SK-N-SH (cell line): Measurements from ENCODE around the gene ABHD10. TPM values are rescaled to one million over a fixed set of nuclear protein-coding genes. Genes with fewer than 3 reads are reported as not detected.
A peak's percentile ranks its signal among the peaks of the same experiment; 100 is the strongest.

Source experiments
- CTCF ChIA-PET: fragments of 300-600, 350-600 bp; formaldehyde crosslinking; extraction: SDS; loops from one replicate; lab custom pipeline; 2021; lab: Yijun Ruan, JAX
- POLR2A ChIA-PET: fragments of 350-600 bp; sonication (Branson Sonifier 250); formaldehyde crosslinking; extraction: SDS; loops from one replicate; lab custom pipeline; 2020; ENCODE audit warnings: antibody characterized with exemption, inconsistent platforms; lab: Yijun Ruan, JAX
- DNase-seq: peaks from one replicate; pipeline ENCODE4 v3.0.0; 2012
- H2AFZ ChIP-seq: fragments of 200-600 bp; sonication (generic); 2 replicates; pipeline ENCODE4 v1.8.1; 2016; ENCODE audit warnings: antibody characterized with exemption, mild to moderate bottlenecking, low read depth
- H3F3A ChIP-seq: fragments of 200-600 bp; sonication (generic); replicated peaks from 2 replicates; pipeline ENCODE3; 2016; ENCODE audit warnings: antibody characterized with exemption, mild to moderate bottlenecking; ENCODE audit not compliant: insufficient read depth
- H3K27ac ChIP-seq, 2 experiments: fragments of 200-500 bp in 1 of 2; fragments of 200-600 bp in 1 of 2; sonication (Bioruptor generic) in 1 of 2; sonication (generic), shearing (Covaris generic) in 1 of 2; 2 replicates each; pipeline versions ENCODE4 v1.5.1 to v1.6.1; 2014 to 2016; ENCODE audit warnings: low read depth in 2 of 2, inconsistent platforms in 1 of 2, low read length in 1 of 2, mild to moderate bottlenecking in 1 of 2, mixed read lengths in 1 of 2
- H3K27me3 ChIP-seq: fragments of 200-600 bp; sonication (generic), shearing (Covaris generic); 2 replicates; pipeline ENCODE4 v1.6.1; 2016; ENCODE audit warnings: mixed run types; ENCODE audit not compliant: insufficient read depth
- H3K36me3 ChIP-seq, 2 experiments: fragments of 200-500 bp in 1 of 2; fragments of 200-600 bp in 1 of 2; sonication (Bioruptor generic) in 1 of 2; sonication (generic) in 1 of 2; replicated peaks in 1 of 2; 2 replicates each; pipeline versions ENCODE3 to v1.5.1; 2014 to 2016; ENCODE audit warnings: low read length in 1 of 2, mild to moderate bottlenecking in 1 of 2; ENCODE audit not compliant: insufficient read depth in 2 of 2, control insufficient read depth in 1 of 2
- H3K4me1 ChIP-seq, 2 experiments: fragments of 200-500 bp in 1 of 2; fragments of 200-600 bp in 1 of 2; sonication (Bioruptor generic) in 1 of 2; sonication (generic), shearing (Covaris generic) in 1 of 2; 2 replicates each; pipeline versions ENCODE4 v1.5.1 to v1.6.1; 2014 to 2016; ENCODE audit warnings: low read depth in 1 of 2, low read length in 1 of 2, mixed run types in 1 of 2; ENCODE audit not compliant: insufficient read depth in 2 of 2, control insufficient read depth in 1 of 2
- H3K4me2 ChIP-seq: fragments of 200-600 bp; sonication (generic), shearing (Covaris generic); 2 replicates; pipeline ENCODE4 v1.6.1; 2017; ENCODE audit warnings: mixed run types
- H3K4me3 ChIP-seq, 2 experiments: fragments of 200-500 bp in 1 of 2; fragments of 200-600 bp in 1 of 2; sonication (Bioruptor generic) in 1 of 2; sonication (generic), shearing (Covaris generic) in 1 of 2; 2 replicates each; pipeline versions ENCODE4 v1.5.1 to v1.8.1; 2014 to 2016; ENCODE audit warnings: low read depth in 2 of 2, inconsistent platforms in 1 of 2, low read length in 1 of 2, mild to moderate bottlenecking in 1 of 2, mixed read lengths in 1 of 2, moderate library complexity in 1 of 2
- H3K79me2 ChIP-seq: fragments of 200-600 bp; sonication (generic); 2 replicates; pipeline ENCODE4 v1.8.1; 2017; ENCODE audit warnings: mild to moderate bottlenecking; ENCODE audit not compliant: insufficient read depth
- H3K9ac ChIP-seq: fragments of 200-600 bp; sonication (generic); 2 replicates; pipeline ENCODE4 v1.6.1; 2017; ENCODE audit warnings: mixed run types
- H3K9me2 ChIP-seq: fragments of 200-600 bp; sonication (generic); 2 replicates; pipeline ENCODE4 v1.6.1; 2017; ENCODE audit warnings: mixed run types
- H3K9me3 ChIP-seq: fragments of 200-600 bp; sonication (generic); 2 replicates; pipeline ENCODE4 v1.6.1; 2017; ENCODE audit warnings: mixed run types, mild to moderate bottlenecking, moderate library complexity
- H4K20me1 ChIP-seq: fragments of 200-600 bp; sonication (generic); 2 replicates; pipeline ENCODE4 v1.6.1; 2017; ENCODE audit warnings: mild to moderate bottlenecking, mixed run types; ENCODE audit not compliant: insufficient read depth
- CHD2 ChIP-seq: fragments of 150-350 bp; IDR thresholded peaks from 2 replicates; pipeline ENCODE4 v1.6.1; 2018; ENCODE audit warnings: low read length; ENCODE audit not compliant: partially characterized antibody
- ELF1 ChIP-seq: IDR thresholded peaks from 2 replicates; pipeline ENCODE4 v1.4.0; 2012
- EP300 ChIP-seq, 2 experiments: IDR thresholded peaks; 2 replicates each; pipeline versions ENCODE4 v1.4.0 to v1.6.1; 2012; ENCODE audit warnings: borderline replicate concordance in 1 of 2, low read depth in 1 of 2, low read length in 1 of 2
- EZH2phosphoT487 ChIP-seq: fragments of 200-600 bp; sonication (generic); IDR thresholded peaks from 2 replicates; pipeline ENCODE4 v1.6.1; 2017; ENCODE audit warnings: low read depth, mixed run types, mild to moderate bottlenecking, antibody characterized with exemption, moderate library complexity, borderline replicate concordance
- FOXJ3 ChIP-seq: sonication (generic); formaldehyde crosslinking; IDR thresholded peaks from 2 replicates; pipeline ENCODE4 v1.5.1; 2020; ENCODE audit warnings: mild to moderate bottlenecking, missing genetic modification reagents
- FOXM1 ChIP-seq: IDR thresholded peaks from 2 replicates; pipeline ENCODE4 v1.4.0; 2012; ENCODE audit warnings: low read depth, mild to moderate bottlenecking
- GATA2 ChIP-seq: sonication (generic); formaldehyde crosslinking; IDR thresholded peaks from 2 replicates; pipeline ENCODE4 v1.5.0; 2020; ENCODE audit warnings: mild to moderate bottlenecking, missing genetic modification reagents
- JUND ChIP-seq: IDR thresholded peaks from 2 replicates; pipeline ENCODE4 v1.4.0; 2012
- NFIC ChIP-seq: IDR thresholded peaks from 2 replicates; pipeline ENCODE4 v1.4.0; 2012; ENCODE audit warnings: borderline replicate concordance
- RAD21 ChIP-seq: IDR thresholded peaks from 2 replicates; pipeline ENCODE4 v1.6.1; 2012; ENCODE audit warnings: mild to moderate bottlenecking, low read length
- RCOR1 ChIP-seq: fragments of 150-350 bp; IDR thresholded peaks from 2 replicates; pipeline ENCODE4 v1.6.1; 2017; ENCODE audit warnings: antibody characterized with exemption, low read length
- RFX5 ChIP-seq: IDR thresholded peaks from 2 replicates; pipeline ENCODE4 v1.6.1; 2012; ENCODE audit warnings: mild to moderate bottlenecking, improper control_type of control experiment, low read length
- SMC3 ChIP-seq: IDR thresholded peaks from 2 replicates; pipeline ENCODE4 v1.6.1; 2012; ENCODE audit warnings: low read depth, low read length, improper control_type of control experiment
- TAF1 ChIP-seq: IDR thresholded peaks from 2 replicates; pipeline ENCODE4 v1.6.1; 2012; ENCODE audit warnings: low read depth, mild to moderate bottlenecking, low read length, moderate library complexity, borderline replicate concordance
- USF2 ChIP-seq: fragments of 150-350 bp; IDR thresholded peaks from 2 replicates; pipeline ENCODE4 v1.6.1; 2017; ENCODE audit warnings: antibody characterized with exemption, low read length, low read depth, borderline replicate concordance
- YY1 ChIP-seq: IDR thresholded peaks from 2 replicates; pipeline ENCODE4 v1.4.0; 2012; ENCODE audit warnings: low read depth, mild to moderate bottlenecking
- ZBTB33 ChIP-seq: IDR thresholded peaks from 2 replicates; pipeline ENCODE4 v1.4.0; 2012; ENCODE audit warnings: low read depth, borderline replicate concordance
- WGBS: methylation state at CpG from one replicate; pipeline ENCODE4 v1.1.6; 2017; ENCODE audit warnings: low lambda C conversion rate; 5-methylcytosine and 5-hydroxymethylcytosine counted together
- polyA plus RNA-seq, 3 experiments: library from polyadenylated mRNA; depleted of rRNA; stranded (reverse); fragments of >200 nt; gene quantifications; 2 replicates each; pipeline ENCODE4 v1.2.3, GENCODE V29; 2012
- TF ChIP-seq, protein P1 (sequence below): fragments of 150-350 bp; IDR thresholded peaks from 2 replicates; pipeline ENCODE4 v1.6.1; 2016; ENCODE audit warnings: mild to moderate bottlenecking, low read depth, low read length
- TF ChIP-seq, protein P2 (sequence below): IDR thresholded peaks from 2 replicates; pipeline ENCODE4 v1.4.0; 2012; ENCODE audit warnings: low read depth

ABHD10 gene
- polyA plus RNA-seq, 1 of the 3 experiments (the other 2 are of a cell fraction) = 14.8 TPM

GRCh38 chr3:111943533-111943932 is 35.3 kb upstream of the ABHD10 start:
- CTCF ChIA-PET = no interaction called here
- DNase-seq = no peak
- Histone ChIP-seq H3K4me2 (no peak overlapping the region), H3K27me3 (no peaks in the 10 kb centered on the region), H3F3A (peaks cover 11% of the 10 kb centered on the region), H4K20me1 (no peaks in the 10 kb centered on the region), H3K27ac (peak overlapping the region in 1 of 2 experiments; percentile 1; a peak in 1 of 4 replicates), H3K36me3 (peaks cover 35 to 73% of the 10 kb centered on the region in 2 experiments), H3K9ac (no peak overlapping the region), H3K9me2 (no peaks in the 10 kb centered on the region), H3K9me3 (no peaks in the 10 kb centered on the region), H3K4me1 (0 out of 4 replicates have a peak, but pooled peaks cover 0 to 12% of the 10 kb centered on the region in 2 experiments), H3K79me2 (peaks cover 18% of the 10 kb centered on the region), H3K4me3 (no peak overlapping the region), H2AFZ (no peak overlapping the region)
- POLR2A ChIA-PET = no interaction called here
- 79% methylated on average over 2 of the region's 2 CpGs for WGBS
- no peak for TF ChIP-seq YY1
- TF ChIP-seq, all 33 proteins: peak for 0

DNA sequence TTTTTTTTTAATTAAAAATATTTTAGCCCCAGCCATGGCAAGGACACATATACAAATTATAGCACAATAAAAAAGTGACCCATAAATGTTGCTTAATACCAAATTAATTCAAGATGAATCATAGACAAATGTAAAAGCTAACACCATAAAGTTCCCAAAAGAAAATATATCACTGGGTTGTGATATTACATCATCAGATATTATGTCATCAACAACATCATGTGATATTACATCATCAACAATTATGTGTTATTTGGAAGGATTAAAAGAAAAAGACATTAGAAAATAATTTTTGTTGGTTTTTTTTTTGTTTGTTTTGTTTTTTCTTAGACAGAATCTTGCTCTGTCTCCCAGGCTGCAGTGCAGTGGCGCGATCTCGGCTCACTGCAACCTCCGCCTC is 34.5 kb upstream of the ABHD10 start:
- ChIA-PET POLR2A (no interaction called here), CTCF (no interaction called here)
- WGBS = 98% methylated on average over 4 of the region's 4 CpGs

DNA sequence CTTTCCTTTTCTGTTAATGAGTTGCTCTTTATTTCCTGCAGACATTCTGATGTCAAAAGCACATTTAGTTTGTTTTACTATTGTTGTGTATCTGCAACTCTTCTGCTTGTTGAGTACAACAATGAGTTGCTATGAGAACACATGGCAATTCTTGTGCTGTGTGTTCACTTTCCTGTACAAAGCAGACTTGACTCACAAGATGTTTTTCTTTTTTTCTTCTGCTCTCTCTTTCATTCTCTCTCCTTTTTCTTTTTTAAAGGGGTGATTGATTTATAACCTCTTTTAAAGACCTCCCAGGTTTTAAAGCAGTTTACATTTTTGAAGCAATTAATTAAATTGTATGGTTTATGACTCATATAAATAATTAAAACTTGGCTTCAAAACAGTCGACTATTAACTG is 31.6 kb upstream of the ABHD10 start:
- no peaks in the 10 kb centered on the region for H3K27me3 ChIP-seq
- peaks cover 18 to 70% of the 10 kb centered on the region in 2 experiments for H3K36me3 ChIP-seq
- no peak overlapping the region for H2AFZ ChIP-seq
- no peaks in the 10 kb centered on the region for H3K9me3 ChIP-seq
- ChIA-PET CTCF (no interaction called here), POLR2A (no interaction called here)
- no peak overlapping the region; the same call in 1 of the 2 replicates for H3K4me2 ChIP-seq
- H3K79me2 ChIP-seq = peaks cover 12% of the 10 kb centered on the region
- no peaks in the 10 kb centered on the region for H3K9me2 ChIP-seq
- 18% methylated on average over 1 of the region's 1 CpG for WGBS
- no peaks in the 10 kb centered on the region for H4K20me1 ChIP-seq
- H3K4me3 ChIP-seq = no peak overlapping the region
- DNase-seq = no peak
- peak overlapping the region; percentile 12; the same call in 1 of the 2 replicates for H3K9ac ChIP-seq
- peaks cover 16% of the 10 kb centered on the region for H3F3A ChIP-seq
- H3K4me1 ChIP-seq = 0 out of 4 replicates have a peak, but pooled peaks cover 0 to 12% of the 10 kb centered on the region in 2 experiments
- peak overlapping the region in 1 of 2 experiments; percentile 74; a peak in 2 of 4 replicates for H3K27ac ChIP-seq
- no peak for TF ChIP-seq EZH2phosphoT487
- TF ChIP-seq USF2 = no peak
- TF ChIP-seq JUND = no peak
- no peak for TF ChIP-seq FOXM1
- no peak for TF ChIP-seq GATA2 (CRISPR knock-in tag)
- no peak for TF ChIP-seq RFX5
- no peak for TF ChIP-seq YY1
- no peak for TF ChIP-seq SMC3
- no peak for TF ChIP-seq CHD2
- TF ChIP-seq NFIC = no peak
- no peak for TF ChIP-seq RAD21
- TF ChIP-seq ZBTB33 = no peak
- TF ChIP-seq RCOR1 = no peak
- TF ChIP-seq, protein P1, sequence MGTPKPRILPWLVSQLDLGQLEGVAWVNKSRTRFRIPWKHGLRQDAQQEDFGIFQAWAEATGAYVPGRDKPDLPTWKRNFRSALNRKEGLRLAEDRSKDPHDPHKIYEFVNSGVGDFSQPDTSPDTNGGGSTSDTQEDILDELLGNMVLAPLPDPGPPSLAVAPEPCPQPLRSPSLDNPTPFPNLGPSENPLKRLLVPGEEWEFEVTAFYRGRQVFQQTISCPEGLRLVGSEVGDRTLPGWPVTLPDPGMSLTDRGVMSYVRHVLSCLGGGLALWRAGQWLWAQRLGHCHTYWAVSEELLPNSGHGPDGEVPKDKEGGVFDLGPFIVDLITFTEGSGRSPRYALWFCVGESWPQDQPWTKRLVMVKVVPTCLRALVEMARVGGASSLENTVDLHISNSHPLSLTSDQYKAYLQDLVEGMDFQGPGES = no peak
- TF ChIP-seq TAF1 = no peak
- TF ChIP-seq EP300 (IDR thresholded peaks at IDR 0.05; ENCODE audit: borderline replicate concordance in 1 of 2, low read depth in 1 of 2, low read length in 1 of 2) = no peak

More for the DNA sequence above, 34.5 kb upstream of the ABHD10 start:
- Histone ChIP-seq H3K9ac (no peak overlapping the region), H3K36me3 (peaks cover 35 to 73% of the 10 kb centered on the region in 2 experiments), H3K4me3 (no peak overlapping the region), H3K79me2 (peaks cover 12% of the 10 kb centered on the region), H3K4me2 (no peak overlapping the region), H2AFZ (no peak overlapping the region), H3K4me1 (0 out of 4 replicates have a peak, but pooled peaks cover 0 to 12% of the 10 kb centered on the region in 2 experiments), H3K27ac (no peak overlapping the region), H3K9me3 (no peaks in the 10 kb centered on the region), H4K20me1 (no peaks in the 10 kb centered on the region), H3K27me3 (no peaks in the 10 kb centered on the region), H3F3A (peaks cover 11% of the 10 kb centered on the region), H3K9me2 (no peaks in the 10 kb centered on the region)
- DNase-seq = no peak
- no peak for TF ChIP-seq FOXJ3 (CRISPR knock-in tag)
- TF ChIP-seq, protein P2, sequence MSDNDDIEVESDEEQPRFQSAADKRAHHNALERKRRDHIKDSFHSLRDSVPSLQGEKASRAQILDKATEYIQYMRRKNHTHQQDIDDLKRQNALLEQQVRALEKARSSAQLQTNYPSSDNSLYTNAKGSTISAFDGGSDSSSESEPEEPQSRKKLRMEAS = no peak
- no peak for TF ChIP-seq ELF1
